Measurements from ENCODE around the gene GPER1. TPM values are rescaled to one million over a fixed set of nuclear protein-coding genes. Genes with fewer than 3 reads are reported as not detected.

Gene GPER1
- total RNA-seq, 1 experiment from 2014 or later = not detected

- H2BK120ac ChIP-seq (ENCODE audit: low read depth, low read length, poor library complexity, severe bottlenecking) = no peak overlapping the region
- no peaks in the 10 kb centered on the region for H3K4me1 ChIP-seq (ENCODE audit: insufficient read depth, low read length)
- H3K79me1 ChIP-seq (ENCODE audit: insufficient read depth, low read depth, low read length, poor library complexity, severe bottlenecking) = peaks cover 9% of the 10 kb centered on the region
- Mint-ChIP-seq H3K36me3 (ENCODE audit: insufficient read depth in 1 of 3, low read depth in 3 of 3) (peaks cover 3 to 19% (median 13%) of the 10 kb centered on the region in 3 experiments; a peak in 6 of 7 replicates), H3K27ac (no peak overlapping the region; a peak in 2 of 7 replicates), H3K9me3 (no peaks in the 10 kb centered on the region), H3K27me3 (ENCODE audit: low read depth) (no peaks in the 10 kb centered on the region), H3K4me3 (no peak overlapping the region), H3K4me1 (no peaks in the 10 kb centered on the region)
- no peak overlapping the region for H3K27ac ChIP-seq (ENCODE audit: insufficient read length, low read depth, low read length)
- no peak overlapping the region for H2BK20ac ChIP-seq (ENCODE audit: low read depth, low read length, poor library complexity, severe bottlenecking)
- H4K91ac ChIP-seq (ENCODE audit: insufficient read length, low read depth, low read length) = no peak overlapping the region
- no peak for DNase-seq
- H3K27me3 ChIP-seq (ENCODE audit: insufficient read depth, low read length) = no peaks in the 10 kb centered on the region
- no peaks in the 10 kb centered on the region for H3K23me2 ChIP-seq (ENCODE audit: insufficient read length, low read depth, low read length, poor library complexity, severe bottlenecking)
- no peak overlapping the region for H3K18ac ChIP-seq (ENCODE audit: insufficient read length, low read depth, low read length)
- no peak overlapping the region for H2AK5ac ChIP-seq (ENCODE audit: insufficient read length, low read length)
- H4K20me1 ChIP-seq (ENCODE audit: control insufficient read depth, insufficient read depth, insufficient read length) = no peaks in the 10 kb centered on the region
- H4K8ac ChIP-seq (replicated peaks; ENCODE audit: insufficient read length, low read depth, low read length) = no peak overlapping the region
- no CpG with 5 or more reads among the region's 34 CpGs for WGBS (ENCODE audit: extremely low coverage, insufficient read length, low lambda C conversion rate)
- no peak overlapping the region for H3K9ac ChIP-seq (ENCODE audit: extremely low read depth, insufficient read length, low read length)
- H3K56ac ChIP-seq (ENCODE audit: insufficient read length, low read depth, low read length) = no peak overlapping the region
- no peak overlapping the region; the same call in 1 of the 2 replicates for H3K14ac ChIP-seq (ENCODE audit: insufficient read depth, low read length)
- H2BK5ac ChIP-seq (ENCODE audit: insufficient read length, low read length) = no peak overlapping the region
- no peak overlapping the region for H2BK12ac ChIP-seq (ENCODE audit: insufficient read length, low read depth, low read length)
- H3T11ph ChIP-seq (ENCODE audit: low read length) = no peak overlapping the region
- H3K79me2 ChIP-seq (ENCODE audit: insufficient read depth, low read length) = peaks cover 5% of the 10 kb centered on the region; the same call in 1 of the 2 replicates
- no peak overlapping the region for H3K4ac ChIP-seq (ENCODE audit: low read depth, low read length)
- no peak overlapping the region for H2AFZ ChIP-seq (ENCODE audit: low read length)
- H4K5ac ChIP-seq (ENCODE audit: insufficient read length, low read depth, low read length) = no peak overlapping the region
- no peak overlapping the region for H2BK15ac ChIP-seq (ENCODE audit: low read depth, low read length)
- H3K9me3 ChIP-seq (ENCODE audit: control insufficient read depth, low read depth, low read length) = no peaks in the 10 kb centered on the region
- no peak overlapping the region for H3K4me2 ChIP-seq (ENCODE audit: insufficient read depth, insufficient read length, low read length)
- H3K23ac ChIP-seq (ENCODE audit: insufficient read length, low read depth, low read length) = no peak overlapping the region
- TF ChIP-seq CTCF (conservative IDR thresholded peaks at IDR 0.05) = no peak
Observed at GRCh38 chr7:1100834-1101562, 13.1 kb downstream of the GPER1 start.

All from H9 (cell line).